Measurements from ENCODE around the gene FRAS1.
"Not testable (repeated sequence)": the region's sequence is repeated elsewhere in the genome, so short reads cannot be mapped to it uniquely, and the experiment has no call there.

FRAS1 gene

GRCh38 chr4:78217557-78217956, 160.4 kb downstream of the FRAS1 start:
- DNase-seq (ENCODE audit: low read depth in 2 of 2) = no peak

DNA sequence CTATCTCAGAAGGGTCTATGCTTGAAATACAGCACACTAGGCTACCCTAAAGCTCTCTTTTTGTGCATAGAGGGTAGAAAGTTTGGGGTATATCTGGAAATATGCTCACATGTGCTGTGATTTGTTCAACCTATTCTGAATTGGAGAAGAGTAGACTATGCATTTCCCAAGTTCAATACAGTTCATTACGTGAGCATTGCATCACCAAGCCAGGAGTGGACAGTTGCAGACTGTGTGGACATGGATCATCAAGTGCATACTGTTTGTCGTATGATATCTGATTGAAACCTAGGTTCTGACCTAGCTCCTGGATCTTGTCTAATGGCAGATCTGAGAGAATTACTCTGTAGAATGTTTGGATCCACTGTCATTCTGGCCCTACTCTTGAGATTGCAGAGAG, 161.1 kb downstream of the FRAS1 start:
- DNase-seq (ENCODE audit: low read depth in 2 of 2) = no peak

DNA sequence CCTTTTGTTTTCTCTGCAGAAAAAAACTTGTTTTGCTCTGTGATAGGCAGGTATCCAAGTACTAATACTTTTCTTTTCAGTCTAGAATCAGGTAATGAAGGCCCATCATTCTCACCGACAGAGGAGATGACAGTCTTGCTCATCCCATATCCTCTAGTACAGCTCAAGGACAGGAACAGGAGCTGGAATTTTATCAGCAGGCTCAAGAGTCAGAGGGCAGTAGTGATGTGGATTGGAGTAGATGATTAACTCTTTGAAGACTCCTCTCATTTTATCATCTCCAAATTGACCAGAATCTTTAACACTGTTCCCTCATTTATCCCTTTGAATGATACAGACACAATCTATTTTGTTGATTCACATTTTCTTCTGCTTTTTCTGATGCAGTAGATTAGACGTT, 162.7 kb downstream of the FRAS1 start:
- DNase-seq (ENCODE audit: low read depth in 2 of 2) = no peak

DNA sequence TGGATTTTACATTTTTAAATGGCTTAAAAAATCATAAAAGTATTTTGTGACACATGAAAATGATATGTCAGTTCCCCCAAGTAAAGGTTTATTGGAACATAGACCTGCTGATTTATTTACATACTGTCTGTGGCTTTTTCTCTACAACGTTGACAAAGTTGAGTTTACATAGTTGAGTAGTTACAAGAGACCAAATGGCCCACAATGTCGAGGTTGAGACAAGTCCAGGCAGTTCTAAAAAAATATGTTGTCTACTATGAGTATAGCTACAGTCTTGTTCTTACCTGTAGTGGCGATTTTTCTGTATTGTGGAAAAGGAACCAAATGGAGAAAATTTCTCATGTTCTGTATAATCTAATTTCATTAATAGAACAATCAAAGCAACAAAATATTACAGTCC, 163.2 kb downstream of the FRAS1 start:
- no peak for DNase-seq (ENCODE audit: low read depth in 2 of 2)

DNA sequence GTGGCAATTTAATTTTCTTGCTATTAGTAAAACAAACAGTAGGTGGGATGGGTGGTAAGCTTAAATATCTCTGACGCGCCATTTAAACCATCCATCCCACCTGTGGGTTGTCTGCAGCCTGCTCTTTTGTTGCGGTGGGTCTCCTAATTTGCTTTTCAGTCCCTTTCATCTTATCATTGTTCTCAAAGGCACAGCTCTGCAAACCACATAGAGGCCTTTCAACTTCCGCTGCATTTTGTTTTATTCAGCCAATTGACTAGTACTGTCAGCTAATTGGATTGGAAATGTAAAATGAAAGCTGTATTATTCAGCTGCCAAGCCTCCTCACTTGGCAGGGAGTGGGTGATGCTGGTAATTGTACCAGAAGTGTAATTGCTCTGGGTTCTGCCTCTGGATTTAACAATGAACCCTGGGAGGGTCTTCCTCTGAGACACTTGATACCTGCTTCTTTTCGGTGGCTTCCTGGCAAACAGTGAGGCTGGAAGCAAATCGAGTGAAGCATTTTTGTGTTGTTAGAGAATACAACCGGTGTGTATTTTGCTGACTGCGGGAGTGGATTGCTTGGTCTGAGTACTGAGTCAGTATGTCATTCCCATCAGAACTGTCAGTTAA, 165.6 kb downstream of the FRAS1 start:
- no peak for DNase-seq (ENCODE audit: low read depth in 2 of 2)

GRCh38 chr4:78225236-78225635, 168.1 kb downstream of the FRAS1 start:
- DNase-seq (ENCODE audit: low read depth in 2 of 2) = no peak

DNA sequence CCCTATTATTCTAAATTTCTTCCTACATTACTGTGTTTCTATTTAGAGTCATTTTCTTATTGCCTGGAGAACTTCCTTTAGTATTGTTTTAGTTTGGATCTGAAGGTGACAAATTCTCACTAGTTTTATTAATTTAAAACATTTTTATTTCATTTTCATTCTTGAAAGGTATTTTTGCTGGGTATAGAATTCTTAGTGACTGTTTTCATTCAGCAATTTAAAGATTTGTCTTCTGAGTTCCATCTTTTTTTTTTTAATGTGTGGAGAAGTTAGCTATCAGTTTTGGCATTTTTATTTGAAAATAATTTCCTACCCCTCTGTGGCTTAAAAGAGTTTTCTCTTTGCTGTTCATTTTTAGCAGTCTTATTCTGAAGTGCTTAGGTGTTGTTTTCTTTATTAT, 169.2 kb downstream of the FRAS1 start:
- DNase-seq (ENCODE audit: low read depth in 2 of 2) = no peak

DNA sequence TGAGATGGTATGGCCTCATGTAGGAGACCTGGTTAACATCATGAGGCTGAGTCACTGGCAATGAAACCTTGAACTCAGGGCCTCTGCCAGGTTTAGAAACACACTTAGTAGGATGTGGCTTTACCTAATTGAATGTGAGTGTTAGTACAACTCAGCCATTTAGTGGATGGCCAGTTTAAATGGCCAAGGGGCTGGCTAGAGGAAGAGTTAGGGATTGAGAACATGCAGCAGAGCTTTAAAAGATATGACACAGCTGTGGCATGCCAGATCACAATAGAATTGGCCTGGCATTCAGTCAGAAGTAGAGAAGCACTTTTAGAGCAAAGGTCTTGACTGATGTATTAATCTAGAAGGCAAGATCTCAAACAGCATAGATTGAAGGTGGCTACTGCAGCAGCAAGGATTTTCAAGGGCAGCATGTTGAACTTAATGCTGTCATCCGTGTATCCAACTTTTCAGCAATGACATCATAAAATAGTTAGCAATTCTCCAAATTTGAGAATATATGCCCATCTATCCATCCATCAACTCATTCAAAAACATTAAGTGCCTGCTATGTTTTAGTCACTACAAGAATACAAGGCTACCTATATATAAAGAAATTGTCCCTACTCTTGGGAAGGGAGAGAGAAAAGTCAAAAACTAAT, 170.4 kb downstream of the FRAS1 start:
- DNase-seq (ENCODE audit: low read depth in 2 of 2) = no peak

- DNase-seq (ENCODE audit: low read depth in 2 of 2) = no peak
Observed at GRCh38 chr4:78235800-78236199, 178.7 kb downstream of the FRAS1 start.

GRCh38 chr4:78237360-78237759, 180.2 kb downstream of the FRAS1 start:
- DNase-seq (ENCODE audit: low read depth in 2 of 2) = no peak

DNA sequence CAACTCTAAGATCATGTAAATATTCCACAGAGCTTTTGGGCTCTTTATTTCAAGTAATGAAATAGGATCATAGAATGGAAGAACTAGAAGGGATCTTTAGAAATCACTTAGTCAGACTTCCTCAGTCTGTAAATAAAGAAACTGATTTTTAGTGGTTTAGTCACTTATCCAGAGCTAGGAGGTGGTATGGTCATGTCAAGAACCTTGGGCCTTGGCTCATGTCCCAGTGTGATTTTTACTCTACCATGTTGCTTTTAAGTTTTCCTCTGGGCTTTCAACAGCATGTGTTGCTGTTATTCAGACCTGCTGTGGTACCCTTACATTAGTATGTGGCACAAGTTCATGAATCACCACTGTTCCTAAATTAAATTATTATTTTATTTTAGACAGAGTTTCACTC, 184.9 kb downstream of the FRAS1 start:
- DNase-seq (ENCODE audit: low read depth in 2 of 2) = no peak

- no peak for DNase-seq (ENCODE audit: low read depth in 2 of 2)
Observed at GRCh38 chr4:78244705-78245485, 187.8 kb downstream of the FRAS1 start.

DNA sequence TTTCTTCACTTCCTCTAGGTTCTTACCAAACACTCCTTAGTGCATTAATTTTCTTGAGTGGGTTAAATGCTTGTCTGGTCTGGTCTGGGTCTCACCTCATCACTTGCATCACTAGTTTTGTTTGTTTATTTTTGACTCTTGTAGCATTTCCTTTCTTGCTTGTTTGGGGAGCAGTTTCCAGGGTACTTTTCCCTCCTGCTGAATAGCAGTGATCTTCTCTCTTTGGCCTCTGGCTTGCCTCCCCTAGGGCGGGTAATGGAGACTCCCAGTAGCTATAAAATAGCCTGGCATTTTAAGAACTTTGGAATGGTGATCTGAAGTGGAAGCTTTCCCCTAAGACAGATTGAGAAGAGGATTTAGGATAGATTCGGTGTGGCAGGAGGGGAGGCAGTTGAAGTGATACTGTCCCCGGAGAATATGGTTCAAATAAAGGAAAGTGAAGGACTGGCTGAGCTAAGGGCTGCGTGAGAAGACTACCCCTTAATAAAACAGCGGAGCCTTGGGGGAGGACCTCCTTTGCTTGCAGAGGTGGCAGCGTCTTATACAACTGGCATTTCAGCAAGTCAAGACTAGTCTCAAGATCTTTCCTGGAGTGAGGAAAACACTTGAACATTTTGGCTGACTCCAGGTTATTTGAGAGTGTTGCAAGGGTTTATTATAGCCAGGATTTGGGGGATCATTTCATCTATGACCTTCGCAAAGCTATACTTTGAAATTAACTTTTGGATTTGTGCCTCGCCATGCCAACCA, 190.6 kb downstream of the FRAS1 start:
- DNase-seq (ENCODE audit: low read depth in 2 of 2) = no peak

- DNase-seq (ENCODE audit: low read depth in 2 of 2) = no peak
Observed at GRCh38 chr4:78250500-78250899, 193.4 kb downstream of the FRAS1 start.

GRCh38 chr4:78252773-78253172, 195.7 kb downstream of the FRAS1 start:
- DNase-seq (ENCODE audit: low read depth in 2 of 2) = not testable (repeated sequence)

- no peak for DNase-seq (ENCODE audit: low read depth in 2 of 2)
Observed at GRCh38 chr4:78254893-78255292, 197.8 kb downstream of the FRAS1 start.

DNA sequence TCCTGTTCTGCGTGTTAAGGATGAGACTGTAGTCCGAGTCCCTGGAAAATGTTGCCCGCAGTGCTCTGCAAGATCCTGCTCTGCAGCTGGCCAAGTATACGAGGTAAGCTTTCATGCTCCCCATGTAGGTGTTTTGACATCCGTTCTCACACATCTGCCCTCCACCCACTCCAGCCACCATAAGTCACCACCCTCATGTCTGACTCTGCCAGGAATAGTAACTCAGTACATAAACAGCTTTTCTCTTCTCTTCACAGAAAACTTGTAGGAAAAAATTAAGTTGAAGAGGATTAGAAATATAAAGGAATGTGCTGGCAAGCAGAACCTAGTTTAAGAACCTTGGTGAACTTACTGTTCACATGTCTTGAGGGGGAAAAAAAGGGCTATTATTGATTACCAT, 207.9 kb downstream of the FRAS1 start:
- DNase-seq (ENCODE audit: low read depth in 2 of 2) = no peak

DNA sequence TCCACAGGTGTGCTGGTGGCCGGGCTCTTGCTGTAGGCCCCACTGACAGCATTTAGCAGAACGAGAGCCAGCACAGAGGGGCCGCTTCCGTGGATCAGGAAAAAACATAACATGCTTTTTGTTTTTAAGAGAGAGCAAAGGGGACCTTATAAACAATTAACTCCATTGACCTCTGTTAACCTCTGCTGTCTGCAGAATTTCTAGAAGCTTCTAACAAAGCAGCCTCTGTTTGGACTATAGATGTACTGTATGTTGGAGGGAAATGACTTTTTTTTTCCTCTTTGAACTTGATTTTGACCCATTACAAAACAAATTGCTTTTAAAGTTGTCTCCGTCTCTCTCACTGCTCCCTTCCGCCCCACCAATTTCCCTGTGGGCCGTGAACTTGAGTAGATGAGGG, 210.7 kb downstream of the FRAS1 start:
- no peak for DNase-seq (ENCODE audit: low read depth in 2 of 2)

DNA sequence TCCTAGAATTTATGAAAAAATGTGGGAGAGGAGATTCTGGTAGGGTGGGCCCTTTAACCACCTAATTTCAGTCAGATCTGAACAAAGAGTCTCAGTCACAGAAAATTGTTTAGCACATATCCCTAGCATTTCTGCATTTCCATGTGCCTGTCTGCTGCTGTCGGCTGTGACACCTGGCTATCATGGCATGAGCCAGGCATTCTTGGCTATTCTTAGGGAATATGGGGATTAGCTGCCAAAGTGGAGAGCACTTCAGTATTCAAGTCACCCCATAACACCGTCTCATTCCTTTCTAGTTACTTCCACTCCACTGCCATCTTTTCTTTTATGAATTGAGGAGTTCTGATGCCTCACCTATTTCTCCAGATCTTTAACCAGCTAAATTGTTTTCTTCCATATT, 211.5 kb downstream of the FRAS1 start:
- DNase-seq (ENCODE audit: low read depth in 2 of 2) = no peak

DNA sequence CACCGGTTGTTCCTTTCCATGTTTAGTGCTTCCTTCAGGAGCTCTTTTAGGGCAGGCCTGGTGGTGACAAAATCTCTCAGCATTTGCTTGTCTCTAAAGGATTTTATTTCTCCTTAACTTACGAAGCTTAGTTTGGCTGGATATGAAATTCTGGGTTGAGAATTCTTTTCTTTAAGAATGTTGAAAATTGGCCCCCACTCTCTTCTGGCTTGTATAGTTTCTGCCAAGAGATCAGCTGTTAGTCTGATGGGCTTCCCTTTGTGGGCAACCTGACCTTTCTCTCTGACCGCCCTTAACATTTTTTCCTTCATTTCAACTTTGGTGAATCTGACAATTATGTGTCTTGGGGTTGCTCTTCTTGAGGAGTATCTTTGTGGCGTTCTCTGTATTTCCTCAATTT, 218.3 kb downstream of the FRAS1 start:
- not testable (repeated sequence) for DNase-seq (ENCODE audit: low read depth in 2 of 2)

GRCh38 chr4:78286281-78286680, 229.2 kb downstream of the FRAS1 start:
- no peak for DNase-seq (ENCODE audit: low read depth in 2 of 2)

DNA sequence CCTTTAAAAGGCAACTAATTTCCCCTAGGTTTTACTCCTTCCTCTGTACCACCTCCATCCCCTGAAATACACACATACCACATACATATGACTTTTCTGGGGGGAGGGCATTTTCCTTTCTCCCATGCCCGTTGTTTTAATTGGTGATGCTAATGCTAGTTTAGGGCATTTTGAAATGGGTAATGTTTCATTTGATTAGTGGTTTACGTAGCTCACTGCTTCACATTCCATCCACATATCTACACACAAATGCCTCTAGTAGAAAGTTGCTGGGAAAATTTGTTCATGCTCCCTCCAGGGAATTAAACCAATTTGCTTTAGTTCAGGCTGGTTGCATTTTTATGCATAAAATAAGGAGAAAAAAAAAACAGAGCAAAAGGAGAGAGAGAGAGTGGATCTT, 231.2 kb downstream of the FRAS1 start:
- no peak for DNase-seq (ENCODE audit: low read depth in 2 of 2)

Data from stimulated activated CD4-positive, alpha-beta T cell treated with anti-CD3 and anti-CD28 coated beads, Interleukin-1b, Interleukin-23, amount 100 ng/mL, for 4 hours (primary cell).